Gastrocnemius medialis (tissue), 4 donors: ENCODE data around the gene DPYSL4.

Source experiments
- POLR2A ChIP-seq, 2 donors: fragments of 450-650 bp; IDR thresholded peaks; one replicate each; pipeline ENCODE4 v1.6.1; 2017; ENCODE audit warnings: antibody characterized with exemption in 2 of 2, mild to moderate bottlenecking in 2 of 2, moderate library complexity in 2 of 2
- TF ChIP-seq, protein P1 (sequence below), 5 experiments: fragments of 450-650 bp in 3 of 5; fragments of 200-600 bp in 2 of 5; sonication (generic) in 2 of 5; IDR thresholded peaks in 4 of 5; conservative IDR thresholded peaks in 1 of 5; 1 replicate in 4 of 5; 2 replicates in 1 of 5; pipeline ENCODE4 v1.5.1; 2016 to 2019; ENCODE audit warnings: antibody characterized with exemption in 5 of 5, mild to moderate bottlenecking in 3 of 5, moderate library complexity in 3 of 5

DNA sequence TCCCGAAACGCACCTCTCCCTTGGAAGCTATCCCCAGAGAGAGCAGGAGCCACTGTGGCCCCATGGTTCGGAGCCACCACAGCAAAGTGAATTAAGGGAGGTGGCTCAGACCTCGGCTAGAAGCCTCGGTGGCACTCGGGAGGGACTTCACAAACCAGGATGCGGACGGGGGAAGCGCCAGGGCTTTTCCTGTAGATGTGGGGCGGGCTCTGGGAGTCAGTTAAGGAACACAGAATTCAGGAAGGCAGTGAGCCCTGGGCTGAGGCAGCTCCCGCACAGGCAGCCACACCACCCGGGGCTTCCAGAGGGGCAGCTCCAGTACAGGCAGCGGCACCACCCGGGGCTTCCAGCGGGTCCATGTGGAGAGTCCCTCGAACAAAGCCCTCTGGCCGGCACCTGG, 42.7 kb upstream of the DPYSL4 start:
- TF ChIP-seq, protein P1, sequence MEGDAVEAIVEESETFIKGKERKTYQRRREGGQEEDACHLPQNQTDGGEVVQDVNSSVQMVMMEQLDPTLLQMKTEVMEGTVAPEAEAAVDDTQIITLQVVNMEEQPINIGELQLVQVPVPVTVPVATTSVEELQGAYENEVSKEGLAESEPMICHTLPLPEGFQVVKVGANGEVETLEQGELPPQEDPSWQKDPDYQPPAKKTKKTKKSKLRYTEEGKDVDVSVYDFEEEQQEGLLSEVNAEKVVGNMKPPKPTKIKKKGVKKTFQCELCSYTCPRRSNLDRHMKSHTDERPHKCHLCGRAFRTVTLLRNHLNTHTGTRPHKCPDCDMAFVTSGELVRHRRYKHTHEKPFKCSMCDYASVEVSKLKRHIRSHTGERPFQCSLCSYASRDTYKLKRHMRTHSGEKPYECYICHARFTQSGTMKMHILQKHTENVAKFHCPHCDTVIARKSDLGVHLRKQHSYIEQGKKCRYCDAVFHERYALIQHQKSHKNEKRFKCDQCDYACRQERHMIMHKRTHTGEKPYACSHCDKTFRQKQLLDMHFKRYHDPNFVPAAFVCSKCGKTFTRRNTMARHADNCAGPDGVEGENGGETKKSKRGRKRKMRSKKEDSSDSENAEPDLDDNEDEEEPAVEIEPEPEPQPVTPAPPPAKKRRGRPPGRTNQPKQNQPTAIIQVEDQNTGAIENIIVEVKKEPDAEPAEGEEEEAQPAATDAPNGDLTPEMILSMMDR (IDR thresholded peaks at IDR 0.05 in 4 of 5, conservative IDR thresholded peaks at IDR 0.05 in 1 of 5) = no peak
- no peak for TF ChIP-seq POLR2A (IDR thresholded peaks at IDR 0.05)
